Measurements from ENCODE around the gene ASTE1. TPM values are rescaled to one million over a fixed set of nuclear protein-coding genes. Genes with fewer than 3 reads are reported as not detected.
A peak's percentile ranks its signal among the peaks of the same experiment; 100 is the strongest.
"Not testable (repeated sequence)": the region's sequence is repeated elsewhere in the genome, so short reads cannot be mapped to it uniquely, and the experiment has no call there.

The ASTE1 gene
- total RNA-seq, 1 donor from 2014 or later, result 5.4 TPM

- TF ChIP-seq CTCF (IDR thresholded peaks at IDR 0.05), result peak; percentile 79
- Mint-ChIP-seq H3K9me3 (ENCODE audit: low read depth) (no peaks in the 10 kb centered on the region), H3K27ac (ENCODE audit: unreplicated experiment) (no peak overlapping the region), H3K36me3 (ENCODE audit: low read depth) (peaks cover 2% of the 10 kb centered on the region), H3K27me3 (ENCODE audit: low read depth) (no peaks in the 10 kb centered on the region), H3K4me3 (ENCODE audit: unreplicated experiment) (no peak overlapping the region), H3K4me1 (ENCODE audit: low read depth) (no peaks in the 10 kb centered on the region)
- no peak for DNase-seq (ENCODE audit: low spot score)
These were observed 26.6 kb upstream of the ASTE1 start for GRCh38 chr3:131053043-131053859.

- Mint-ChIP-seq H3K27ac (ENCODE audit: unreplicated experiment) (no peak overlapping the region), H3K4me3 (ENCODE audit: unreplicated experiment) (no peak overlapping the region), H3K9me3 (ENCODE audit: low read depth) (peaks cover 7% of the 10 kb centered on the region), H3K36me3 (ENCODE audit: low read depth) (peaks cover 5% of the 10 kb centered on the region), H3K4me1 (ENCODE audit: low read depth) (no peaks in the 10 kb centered on the region), H3K27me3 (ENCODE audit: low read depth) (no peaks in the 10 kb centered on the region)
- no peak for TF ChIP-seq CTCF (IDR thresholded peaks at IDR 0.05)
- DNase-seq (ENCODE audit: low spot score), result no peak
These were observed 23.4 kb upstream of the ASTE1 start for GRCh38 chr3:131050001-131050400.

DNA sequence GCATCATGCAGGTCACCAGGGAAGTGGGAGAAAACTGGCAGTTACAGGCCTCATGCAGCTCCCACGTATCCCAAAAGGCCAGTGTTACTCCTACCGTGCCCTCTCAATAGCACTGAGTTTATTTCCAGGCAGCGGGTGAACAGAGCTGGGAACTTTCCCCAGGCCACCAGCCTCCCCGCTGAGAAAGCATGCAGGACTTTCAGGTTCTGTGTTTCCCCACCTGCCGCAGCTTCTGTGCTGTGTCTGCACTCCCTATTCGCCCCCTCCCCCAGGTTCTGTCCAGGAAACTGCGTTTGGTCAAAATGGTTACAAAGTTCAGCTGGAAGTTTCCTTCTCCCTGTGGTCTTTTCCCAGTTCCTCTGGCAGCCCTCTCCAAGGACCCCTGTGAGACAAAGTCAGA is 21.4 kb upstream of the ASTE1 start:
- Mint-ChIP-seq H3K4me1 (ENCODE audit: low read depth) (no peaks in the 10 kb centered on the region), H3K27me3 (ENCODE audit: low read depth) (no peaks in the 10 kb centered on the region), H3K4me3 (ENCODE audit: unreplicated experiment) (no peak overlapping the region), H3K36me3 (ENCODE audit: low read depth) (peaks cover 14% of the 10 kb centered on the region), H3K27ac (ENCODE audit: unreplicated experiment) (no peak overlapping the region), H3K9me3 (ENCODE audit: low read depth) (peaks cover 21% of the 10 kb centered on the region)
- no peak for DNase-seq (ENCODE audit: low spot score)
- no peak for TF ChIP-seq CTCF (IDR thresholded peaks at IDR 0.05)

DNA sequence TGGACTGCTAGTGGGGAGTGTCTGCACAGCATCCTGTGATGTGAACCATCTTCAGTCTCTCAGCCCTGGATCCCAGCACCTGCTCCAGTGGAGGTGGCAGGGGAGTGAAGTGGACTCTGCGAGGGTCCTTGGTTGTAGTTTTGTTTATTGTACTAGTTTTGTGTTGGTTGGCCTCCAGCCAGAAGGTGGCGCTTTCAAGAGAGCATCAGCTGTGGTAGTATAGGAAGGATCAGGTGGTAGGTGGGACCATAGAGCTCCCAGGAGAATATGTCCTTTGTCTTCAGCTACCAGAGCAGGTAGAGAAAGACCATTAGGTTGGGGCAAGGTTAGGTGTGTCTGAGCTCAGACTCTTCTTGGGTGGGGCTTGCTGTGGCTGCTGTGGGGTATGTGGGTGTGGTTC is 21.0 kb upstream of the ASTE1 start:
- DNase-seq (ENCODE audit: low spot score), result no peak
- Mint-ChIP-seq H3K4me3 (ENCODE audit: unreplicated experiment) (no peak overlapping the region), H3K36me3 (ENCODE audit: low read depth) (peaks cover 16% of the 10 kb centered on the region), H3K27ac (ENCODE audit: unreplicated experiment) (no peak overlapping the region), H3K27me3 (ENCODE audit: low read depth) (no peaks in the 10 kb centered on the region), H3K9me3 (ENCODE audit: low read depth) (peaks cover 21% of the 10 kb centered on the region), H3K4me1 (ENCODE audit: low read depth) (no peaks in the 10 kb centered on the region)
- peak; percentile 14 for TF ChIP-seq CTCF (IDR thresholded peaks at IDR 0.05)

- not testable (repeated sequence) for H3K27me3 Mint-ChIP-seq (ENCODE audit: low read depth); DNase-seq (ENCODE audit: low spot score); H3K4me3 Mint-ChIP-seq (ENCODE audit: unreplicated experiment); H3K4me1 Mint-ChIP-seq (ENCODE audit: low read depth); H3K27ac Mint-ChIP-seq (ENCODE audit: unreplicated experiment)
- Mint-ChIP-seq H3K9me3 (ENCODE audit: low read depth) (peaks cover 21% of the 10 kb centered on the region), H3K36me3 (ENCODE audit: low read depth) (peaks cover 17% of the 10 kb centered on the region)
These were observed 15.8 kb upstream of the ASTE1 start for GRCh38 chr3:131042271-131042985.

Data from chondrocyte (in vitro differentiated cells).